H1 (cell line): ENCODE measurements around the gene ARMCX1. TPM values are rescaled to one million over a fixed set of nuclear protein-coding genes. Genes with fewer than 3 reads are reported as not detected.

ENCODE experiments used
- CTCF ChIP-seq, 3 experiments: IDR thresholded peaks; 1 replicate in 2 of 3; 2 replicates in 1 of 3; pipeline versions ENCODE4 v1.5.1 to v1.6.1; 2011; ENCODE audit warnings: low read length in 3 of 3, mild to moderate bottlenecking in 3 of 3, inconsistent platforms in 2 of 3, low read depth in 1 of 3, moderate library complexity in 1 of 3; ENCODE audit not compliant: insufficient read depth in 1 of 3; ENCODE audit errors: control extremely low read depth in 1 of 3
- GABPA ChIP-seq: IDR thresholded peaks from 2 replicates; pipeline ENCODE4 v1.6.1; 2011; ENCODE audit warnings: mild to moderate bottlenecking, low read length, moderate library complexity, borderline replicate concordance; ENCODE audit not compliant: insufficient read depth
- POLR2AphosphoS5 ChIP-seq: IDR thresholded peaks from 2 replicates; pipeline ENCODE4 v1.6.1; 2011; ENCODE audit warnings: low read depth, low read length
- polyA plus RNA-seq, 7 experiments: library from polyadenylated mRNA; depleted of rRNA in 3 of 7; stranded (reverse) in 5 of 7; unstranded in 2 of 7; fragments of >200 nt in 5 of 7; fragments of 200-250 nt in 2 of 7; gene quantifications; 1 replicate in 5 of 7; 2 replicates in 1 of 7; 4 replicates in 1 of 7; pipeline versions ENCODE4 v1.2.1 to v1.2.3, GENCODE V29; 2011 to 2013; ENCODE audit warnings: missing spikeins in 2 of 7, mixed read lengths in 2 of 7
- total RNA-seq: library from RNA; stranded (reverse); fragmentation: NEBNext Ultra II Directional; extraction: Animal tissue kit (Norgen Biotek cat#: 25700); gene quantifications from 2 replicates; pipeline ENCODE4 v1.2.1, GENCODE V29; 2021

ARMCX1 gene
- total and polyA plus RNA-seq, 2 of the 8 experiments (the other 6 are each of a cell fraction or from before 2014, with no cell fraction given) = 12.5 to 29.1 TPM

GRCh38 chrX:101550751-101551379, 518 bp downstream of the ARMCX1 start (continued):
- TF ChIP-seq POLR2AphosphoS5 (0 out of 2 replicates have a peak, but pooled peaks have one; percentile 6), CTCF (IDR thresholded peaks at IDR 0.05; ENCODE audit: control extremely low read depth in 1 of 3, insufficient read depth in 1 of 3, low read depth in 1 of 3, low read length in 3 of 3) (no peak), GABPA (no peak)
